ENCODE data around the gene EGFR.

DNA sequence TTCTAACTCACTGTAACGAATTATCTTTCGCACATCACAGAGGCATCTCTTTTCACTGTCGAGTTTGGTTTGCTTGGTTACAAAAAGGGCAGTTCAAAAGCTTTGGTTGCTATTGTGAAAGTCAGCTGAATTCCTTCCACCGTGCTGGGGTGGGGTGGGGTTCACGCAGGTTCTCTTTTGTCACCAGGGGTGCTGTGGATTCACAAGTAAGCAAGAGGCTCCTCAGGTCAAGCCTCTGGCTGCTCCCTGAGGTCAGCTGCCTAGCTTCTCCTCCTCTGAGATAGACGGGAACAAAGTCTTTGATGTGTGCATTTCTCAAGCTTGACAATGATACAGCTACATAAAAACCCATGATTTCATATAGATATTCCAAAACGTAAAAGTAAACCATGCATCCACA, 47.7 kb downstream of the EGFR start:
- TF ChIP-seq, protein P1, sequence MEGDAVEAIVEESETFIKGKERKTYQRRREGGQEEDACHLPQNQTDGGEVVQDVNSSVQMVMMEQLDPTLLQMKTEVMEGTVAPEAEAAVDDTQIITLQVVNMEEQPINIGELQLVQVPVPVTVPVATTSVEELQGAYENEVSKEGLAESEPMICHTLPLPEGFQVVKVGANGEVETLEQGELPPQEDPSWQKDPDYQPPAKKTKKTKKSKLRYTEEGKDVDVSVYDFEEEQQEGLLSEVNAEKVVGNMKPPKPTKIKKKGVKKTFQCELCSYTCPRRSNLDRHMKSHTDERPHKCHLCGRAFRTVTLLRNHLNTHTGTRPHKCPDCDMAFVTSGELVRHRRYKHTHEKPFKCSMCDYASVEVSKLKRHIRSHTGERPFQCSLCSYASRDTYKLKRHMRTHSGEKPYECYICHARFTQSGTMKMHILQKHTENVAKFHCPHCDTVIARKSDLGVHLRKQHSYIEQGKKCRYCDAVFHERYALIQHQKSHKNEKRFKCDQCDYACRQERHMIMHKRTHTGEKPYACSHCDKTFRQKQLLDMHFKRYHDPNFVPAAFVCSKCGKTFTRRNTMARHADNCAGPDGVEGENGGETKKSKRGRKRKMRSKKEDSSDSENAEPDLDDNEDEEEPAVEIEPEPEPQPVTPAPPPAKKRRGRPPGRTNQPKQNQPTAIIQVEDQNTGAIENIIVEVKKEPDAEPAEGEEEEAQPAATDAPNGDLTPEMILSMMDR (IDR thresholded peaks at IDR 0.05; ENCODE audit: insufficient read depth, low read length, poor library complexity, severe bottlenecking): no peak
- TF ChIP-seq EZH2phosphoT487 (conservative IDR thresholded peaks at IDR 0.05; ENCODE audit: low read length): no peak
